Measurements from ENCODE around the gene TRAPPC10.
"Not testable (repeated sequence)": the region's sequence is repeated elsewhere in the genome, so short reads cannot be mapped to it uniquely, and the experiment has no call there.

The TRAPPC10 gene

DNA sequence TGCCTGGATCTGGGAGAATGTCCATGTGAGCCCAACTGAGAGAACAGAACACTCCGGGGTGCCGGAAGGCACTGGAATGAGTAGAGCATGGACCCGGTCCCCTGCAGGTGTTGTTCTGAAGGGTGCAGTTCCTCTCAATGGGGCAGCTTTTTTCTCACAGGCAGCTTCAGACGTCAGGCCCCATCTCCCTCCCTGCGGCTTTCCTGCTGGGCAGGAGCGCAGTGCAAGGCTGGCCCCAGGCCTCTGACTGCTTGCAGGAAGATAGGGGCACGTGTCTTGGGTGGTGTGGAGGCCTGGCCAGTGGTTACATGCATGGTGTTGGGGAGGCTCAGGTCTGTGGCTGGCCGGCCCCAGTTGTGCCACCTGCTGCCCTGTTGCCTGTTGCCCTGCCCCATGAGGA is 131.9 kb downstream of the TRAPPC10 start:
- not testable (repeated sequence) for DNase-seq (ENCODE audit: low read depth in 2 of 2)

- DNase-seq (ENCODE audit: low read depth in 2 of 2): not testable (repeated sequence)
Measured at GRCh38 chr21:44144784-44145602, 132.9 kb downstream of the TRAPPC10 start.

GRCh38 chr21:44145616-44146015 is 133.5 kb downstream of the TRAPPC10 start:
- not testable (repeated sequence) for DNase-seq (ENCODE audit: low read depth in 2 of 2)

DNA sequence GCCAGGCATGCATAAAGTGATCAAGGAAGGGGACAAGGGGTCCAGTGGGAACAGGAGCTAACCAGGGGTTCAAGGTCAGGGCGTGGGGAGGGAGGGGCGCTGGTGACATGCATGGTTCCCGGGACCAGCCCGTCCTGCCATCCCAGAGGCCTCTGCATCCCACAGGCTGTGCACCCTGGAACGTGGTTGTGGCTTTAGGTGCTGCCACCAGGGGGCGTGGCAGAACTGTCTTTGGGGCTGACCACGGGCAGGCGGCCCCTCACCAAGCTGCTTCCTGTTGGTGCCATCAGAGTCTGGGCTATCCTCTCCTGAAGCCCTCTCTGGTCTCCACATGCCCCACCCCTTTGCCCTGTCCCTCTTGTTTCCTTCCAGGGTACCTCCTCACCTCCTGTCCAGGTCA is 135.0 kb downstream of the TRAPPC10 start:
- DNase-seq (ENCODE audit: low read depth in 2 of 2): not testable (repeated sequence)

DNA sequence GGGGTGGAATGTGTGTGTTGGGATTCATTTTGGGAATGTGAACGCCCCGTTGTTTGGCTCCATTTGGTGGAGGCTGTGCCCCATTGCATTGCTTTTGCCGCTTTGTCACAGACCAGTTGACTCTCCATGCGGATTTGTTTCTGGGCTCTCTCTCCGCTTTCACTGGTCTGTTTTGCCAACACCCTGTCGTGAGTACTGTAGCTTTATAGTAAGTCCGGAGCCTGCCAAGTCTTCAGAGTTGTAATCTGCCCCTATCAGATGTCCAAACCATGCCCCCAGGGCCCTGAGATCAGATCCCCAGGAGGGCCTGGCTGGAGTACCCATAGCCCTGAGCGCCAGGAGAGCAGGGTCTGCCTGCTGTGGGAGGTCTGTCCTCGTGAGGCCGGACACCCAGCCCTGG is 138.1 kb downstream of the TRAPPC10 start:
- DNase-seq (ENCODE audit: low read depth in 2 of 2): not testable (repeated sequence)

DNA sequence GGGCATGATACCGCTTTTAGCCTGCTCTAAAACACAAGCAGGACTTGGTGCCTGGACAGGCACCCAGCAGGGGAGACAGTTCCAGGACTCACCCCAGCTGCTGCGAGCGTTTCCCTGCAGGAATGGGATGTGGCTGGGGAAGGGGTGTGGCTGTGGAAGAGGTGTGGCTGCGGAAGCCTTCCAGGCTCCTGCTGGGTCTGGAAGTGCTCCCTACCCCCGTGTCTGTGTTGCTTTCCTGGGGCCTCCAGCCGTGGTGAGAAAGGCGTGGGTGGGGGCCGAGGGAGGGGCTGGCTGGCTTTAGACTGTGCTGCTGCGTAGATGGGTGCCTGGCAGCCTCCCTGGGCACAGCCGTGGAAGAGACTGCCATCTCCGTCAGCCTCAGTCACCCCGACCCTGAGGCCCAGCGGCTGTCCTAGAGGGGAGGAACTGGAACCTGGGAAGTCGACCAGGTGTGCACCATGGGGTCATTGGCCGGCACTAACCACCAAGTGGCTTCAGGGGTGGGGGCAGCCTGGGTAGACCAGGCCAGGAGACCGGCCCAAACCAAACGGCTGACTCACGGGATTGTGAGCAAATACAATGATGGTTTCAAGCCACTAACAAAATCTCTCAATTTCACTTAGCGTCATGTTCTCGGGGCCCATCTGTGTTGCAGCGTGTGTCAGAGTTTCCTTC is 141.2 kb downstream of the TRAPPC10 start:
- DNase-seq (ENCODE audit: low read depth in 2 of 2): not testable (repeated sequence)

DNA sequence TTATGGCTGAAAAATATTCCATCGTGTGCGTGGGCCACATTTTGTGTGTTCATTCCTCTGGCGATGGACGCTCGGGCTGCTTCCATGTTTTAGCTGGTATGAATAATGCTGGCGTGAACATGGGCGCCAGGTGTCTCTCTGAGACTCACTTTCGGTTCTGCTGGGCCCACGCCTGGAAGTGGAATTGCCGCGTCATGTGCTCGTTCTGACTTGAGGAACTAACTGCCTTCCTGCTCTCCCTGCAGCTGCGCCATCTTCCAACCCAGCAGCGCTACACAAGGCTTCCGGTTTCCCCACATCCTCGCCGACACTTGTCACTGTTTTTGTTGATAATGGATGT is 141.8 kb downstream of the TRAPPC10 start:
- DNase-seq (ENCODE audit: low read depth in 2 of 2): not testable (repeated sequence)

DNA sequence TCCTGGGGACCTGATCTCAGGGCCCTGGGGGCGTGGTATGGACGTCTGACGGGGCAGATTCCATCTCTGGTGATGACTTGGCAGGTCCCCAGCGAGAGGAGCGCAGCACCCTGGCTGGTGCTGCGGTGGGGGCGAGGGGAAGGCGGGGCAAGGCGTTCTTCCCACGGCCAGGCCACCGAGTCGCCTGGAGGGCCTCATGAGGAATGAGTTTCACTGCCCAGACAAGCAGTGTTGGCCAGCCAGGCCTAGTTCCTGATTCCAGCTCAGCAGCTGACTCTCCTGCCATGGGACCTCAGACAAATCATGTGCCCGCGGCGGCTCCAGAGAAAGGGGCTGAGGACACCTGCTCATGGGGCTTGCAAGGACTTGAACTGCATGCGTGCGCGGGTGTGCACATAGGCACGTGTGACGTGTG is 142.7 kb downstream of the TRAPPC10 start:
- not testable (repeated sequence) for DNase-seq (ENCODE audit: low read depth in 2 of 2)

- DNase-seq (ENCODE audit: low read depth in 2 of 2): not testable (repeated sequence)
Measured at GRCh38 chr21:44155231-44155993, 143.3 kb downstream of the TRAPPC10 start.

DNA sequence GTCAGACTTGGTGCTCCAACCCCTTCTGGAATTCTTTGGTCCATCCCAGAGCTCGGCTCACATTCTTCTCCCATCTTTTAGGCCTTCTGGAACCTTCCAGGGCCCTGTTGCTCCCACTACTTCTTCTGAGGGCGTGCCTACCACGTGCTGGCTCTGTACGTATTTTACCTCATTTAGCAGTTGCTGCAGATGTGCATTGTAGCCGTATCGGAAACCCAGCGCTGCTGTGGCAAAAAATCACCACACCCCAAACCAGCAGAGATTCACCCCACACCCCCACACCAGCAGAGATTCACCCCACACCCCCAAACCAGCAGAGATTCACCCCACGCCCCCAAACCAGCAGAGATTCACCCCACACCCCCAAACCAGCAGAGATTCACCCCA is 143.9 kb downstream of the TRAPPC10 start:
- DNase-seq (ENCODE audit: low read depth in 2 of 2): not testable (repeated sequence)

All from stimulated activated CD8-positive, alpha-beta memory T cell treated with anti-CD3 and anti-CD28 coated beads, Interleukin-7, amount 100 ng/mL, for 1 hour (primary cell).